H4 (cell line): ENCODE data around the gene APBA3. TPM values are rescaled to one million over a fixed set of nuclear protein-coding genes. Genes with fewer than 3 reads are reported as not detected.
A peak's percentile ranks its signal among the peaks of the same experiment; 100 is the strongest.
"Not testable (repeated sequence)": the region's sequence is repeated elsewhere in the genome, so short reads cannot be mapped to it uniquely, and the experiment has no call there.

Source experiments
- DNase-seq: peaks from one replicate; pipeline ENCODE4 v3.0.0-alpha.2; 2015; ENCODE audit warnings: low spot score
- total RNA-seq: library from RNA; depleted of rRNA; stranded (reverse); fragments of >200 nt; shearing (Covaris generic); gene quantifications from 2 replicates; pipeline ENCODE4 v1.2.3, GENCODE V29; 2014

The APBA3 gene
- total RNA-seq, 1 experiment from 2014 or later: 11.4 TPM

DNA sequence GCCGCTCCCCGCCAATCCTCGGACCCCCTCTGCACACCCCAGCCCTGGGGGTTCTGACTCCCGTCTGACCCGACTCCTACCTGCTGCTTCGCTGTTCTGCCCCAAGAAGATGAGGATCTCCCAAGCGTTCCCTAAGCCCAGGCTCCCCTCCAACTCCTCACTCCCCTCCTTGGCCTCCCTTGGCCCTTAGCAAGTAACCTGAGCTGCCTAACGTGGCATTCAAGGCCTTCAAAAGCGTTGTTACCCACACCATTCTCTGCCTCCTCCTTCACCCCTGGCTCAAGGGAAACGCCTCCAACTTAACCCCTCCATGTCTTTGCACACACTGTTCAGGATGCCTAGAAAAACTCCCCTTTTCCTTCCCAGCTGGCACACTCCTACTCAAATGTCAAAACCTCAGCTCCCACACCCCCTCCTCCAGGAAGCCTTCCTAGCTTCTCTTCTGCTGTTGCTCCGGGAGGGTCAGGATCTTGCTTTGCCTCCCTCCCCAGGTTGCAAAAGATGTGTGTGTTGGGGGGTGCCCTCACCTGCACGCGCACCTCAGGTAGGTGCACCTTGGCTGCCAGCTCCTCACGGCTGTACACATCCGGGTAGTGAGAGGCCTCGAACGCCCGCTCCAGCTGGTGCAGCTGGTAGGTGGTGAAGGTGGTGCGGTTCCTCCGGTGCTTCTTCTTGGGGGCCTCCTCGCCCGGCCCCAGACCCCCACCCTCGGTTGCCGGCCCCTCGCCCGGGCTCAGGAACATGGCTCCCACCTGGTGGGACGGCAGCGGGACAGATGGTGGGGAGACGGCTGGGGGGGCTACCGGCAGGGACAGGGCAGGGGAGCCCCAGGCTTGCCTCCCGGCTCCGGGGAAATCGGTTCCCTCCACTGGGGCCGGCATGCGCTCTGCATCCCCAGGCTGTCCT, 9.8 kb upstream of the APBA3 start:
- no peak for DNase-seq

- no peak for DNase-seq
These were observed 8.9 kb upstream of the APBA3 start for GRCh38 chr19:3770136-3770999.

- DNase-seq: no peak
These were observed 8.0 kb upstream of the APBA3 start for GRCh38 chr19:3769494-3769893.

DNA sequence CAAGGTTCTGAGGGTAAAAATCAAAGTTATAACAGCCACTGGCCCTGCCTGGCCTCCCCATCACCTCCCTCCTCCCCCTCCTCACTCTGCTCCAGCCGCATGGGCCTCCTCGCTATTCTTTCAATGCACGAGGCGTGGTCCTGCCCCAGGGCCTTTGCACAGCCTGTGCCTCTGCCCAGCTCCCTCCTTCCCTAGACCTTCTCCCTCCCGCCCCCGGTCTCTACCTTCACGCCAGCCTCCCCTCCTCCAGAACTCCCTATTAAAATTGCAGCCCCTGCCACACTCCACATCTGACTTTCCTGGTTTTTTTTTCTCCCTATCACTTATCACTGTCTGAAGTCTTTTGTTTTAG, 7.2 kb upstream of the APBA3 start:
- DNase-seq: no peak

DNA sequence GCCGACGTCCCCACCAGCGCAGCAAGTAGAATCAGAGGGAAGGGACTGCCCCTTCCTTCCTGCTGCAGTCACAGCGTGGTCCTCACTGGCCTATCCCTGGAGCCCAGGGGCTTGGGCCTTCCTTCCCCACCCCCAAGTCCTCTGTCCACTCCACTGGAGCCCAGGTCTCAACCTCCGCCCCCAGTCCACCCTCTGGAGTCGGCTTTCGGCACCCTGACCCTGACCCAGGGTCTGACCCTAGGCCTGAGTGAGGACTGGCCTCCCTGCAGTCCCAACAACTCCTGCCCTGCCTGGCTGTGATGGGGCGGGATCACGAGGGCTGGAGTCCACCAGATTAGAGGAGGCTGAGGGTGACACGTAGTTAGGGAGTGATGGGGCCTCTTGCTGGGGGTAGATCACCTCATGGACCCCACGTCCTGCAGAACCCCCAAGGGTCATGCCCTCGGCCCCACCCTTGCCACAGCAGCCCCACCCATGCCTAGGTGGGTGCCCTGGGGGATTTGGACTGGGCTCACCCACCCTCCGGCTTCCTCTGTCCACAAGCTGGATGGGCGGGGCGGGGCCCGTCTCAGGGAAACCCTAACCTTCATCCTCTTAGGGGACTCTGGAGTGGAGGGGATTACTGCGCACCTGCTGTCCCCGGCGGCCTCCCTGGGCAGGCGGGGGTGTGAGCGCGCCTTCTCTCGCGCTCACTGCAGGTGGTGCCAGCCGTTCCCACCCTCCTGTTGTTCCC, 6.7 kb upstream of the APBA3 start:
- no peak for DNase-seq

GRCh38 chr19:3767050-3767449, 5.6 kb upstream of the APBA3 start:
- no peak for DNase-seq

DNA sequence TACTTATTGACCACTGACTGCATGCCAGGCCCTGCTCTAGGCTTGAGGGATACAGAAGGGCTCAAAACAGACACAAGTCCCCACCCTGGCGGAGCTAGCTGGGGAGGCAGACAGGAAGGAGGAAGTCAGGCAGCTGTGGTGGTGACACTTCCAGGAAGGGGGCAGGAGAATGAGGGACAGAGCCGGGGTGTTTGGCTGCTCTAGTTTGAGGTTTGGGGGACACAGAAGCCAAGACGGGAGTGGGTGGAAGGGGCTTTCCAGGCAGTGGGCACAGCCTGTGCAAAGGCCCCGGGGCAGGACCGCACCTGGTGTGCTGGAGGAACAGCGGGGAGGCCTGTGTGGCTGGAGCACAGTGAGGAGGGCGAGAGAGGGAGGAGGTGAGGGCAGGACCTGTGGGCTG, 5.0 kb upstream of the APBA3 start:
- DNase-seq: no peak

DNA sequence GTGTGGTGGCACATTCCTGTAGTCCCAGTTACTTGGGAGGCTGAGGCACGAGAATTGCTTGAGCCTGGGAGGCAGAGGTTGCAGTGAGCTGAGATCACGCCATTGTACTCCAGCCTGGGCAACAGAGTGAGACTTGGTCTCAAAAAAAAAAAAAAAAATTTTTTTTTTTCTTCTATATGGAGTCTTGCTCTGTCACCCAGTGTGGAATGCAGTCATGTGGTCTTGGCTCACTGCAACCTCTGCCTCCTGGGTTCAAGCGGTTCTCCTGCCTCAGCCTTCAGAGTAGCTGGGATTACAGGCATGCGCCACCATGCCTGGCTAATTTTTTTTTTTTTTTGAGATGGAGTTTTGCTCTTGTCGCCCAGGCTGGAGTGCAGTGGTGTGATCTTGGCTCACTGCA, 4.3 kb upstream of the APBA3 start:
- DNase-seq: not testable (repeated sequence)

DNA sequence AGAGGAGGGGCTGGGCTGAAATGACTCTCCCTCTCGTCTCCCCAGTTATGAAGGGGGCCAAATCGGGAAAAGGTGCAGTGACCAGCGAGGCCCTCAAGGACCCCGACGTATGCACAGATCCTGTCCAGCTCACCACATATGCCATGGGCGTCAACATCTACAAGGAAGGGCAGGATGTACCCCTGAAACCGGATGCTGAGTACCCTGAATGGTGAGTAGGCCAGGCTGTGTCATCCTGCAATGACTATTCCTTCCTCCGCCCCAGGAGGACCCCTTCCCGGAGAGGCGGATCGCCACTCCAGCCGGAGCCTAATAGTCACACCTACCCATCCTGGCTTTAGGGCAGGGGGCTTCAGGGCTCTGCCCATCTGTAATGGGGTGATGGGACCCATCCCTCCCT, 3.6 kb upstream of the APBA3 start:
- no peak for DNase-seq

- peak; percentile 98 for DNase-seq
These were observed 1.3 kb upstream of the APBA3 start, which contains the start of gene MRPL54 for GRCh38 chr19:3762501-3763459. Gene MRPL54, plus strand, starts transcription at chr19:3762682. Its CDS starts 19 bp downstream, at chr19:3762701.

- no peak for DNase-seq
These were observed 610 bp upstream of the APBA3 start for GRCh38 chr19:3762130-3762473.

DNA sequence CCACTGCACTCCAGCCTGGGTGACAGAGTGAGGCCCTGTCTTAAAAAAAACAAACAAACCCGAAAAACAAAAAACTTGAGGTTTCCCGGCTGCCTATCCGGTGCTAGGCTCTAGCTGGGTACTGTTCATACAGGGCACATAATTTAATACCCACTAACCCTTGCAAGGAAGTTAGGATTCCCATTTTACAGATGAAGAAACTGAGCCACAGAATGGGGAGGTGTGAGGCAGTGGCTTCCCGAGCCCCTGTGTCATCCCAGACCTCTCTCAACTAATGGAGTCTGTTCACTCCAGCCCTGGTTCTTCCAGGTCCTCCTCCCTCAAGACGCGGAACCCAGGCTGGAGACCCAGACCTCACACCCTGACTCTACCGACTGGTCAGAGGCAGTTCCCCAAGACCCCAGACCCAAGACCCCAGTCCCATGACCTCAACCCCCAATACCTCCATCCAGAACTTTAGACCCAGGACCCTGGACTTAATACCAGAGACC, 576 bp downstream of the APBA3 start:
- no peak for DNase-seq

GRCh38 chr19:3759482-3760254, 1.8 kb downstream of the APBA3 start:
- no peak for DNase-seq

DNA sequence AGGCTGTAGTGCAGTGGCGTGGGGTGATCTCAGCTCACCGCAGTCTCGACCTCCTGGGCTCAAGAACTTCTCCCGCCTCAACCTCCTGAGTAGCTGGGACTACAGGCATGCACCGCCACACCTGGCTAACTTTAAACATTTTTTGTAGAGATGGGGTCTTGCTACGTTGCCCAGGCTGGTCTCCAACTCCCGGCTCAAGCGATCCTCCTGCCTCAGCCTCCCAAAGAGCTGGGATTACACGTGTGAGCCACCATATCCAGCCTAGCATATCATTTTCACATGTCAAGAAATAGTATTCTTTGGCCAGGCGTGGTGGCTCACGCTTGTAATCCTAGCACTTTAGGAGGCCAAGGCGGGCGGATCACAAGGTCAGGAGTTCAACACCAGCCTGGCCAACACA, 3.2 kb downstream of the APBA3 start:
- not testable (repeated sequence) for DNase-seq

GRCh38 chr19:3757705-3758104, 3.8 kb downstream of the APBA3 start:
- not testable (repeated sequence) for DNase-seq

- DNase-seq: no peak
These were observed 7.7 kb downstream of the APBA3 start for GRCh38 chr19:3753631-3754410.

- DNase-seq: no peak
These were observed 9.0 kb downstream of the APBA3 start for GRCh38 chr19:3752492-3752891.

GRCh38 chr19:3751236-3751635, 10.3 kb downstream of the APBA3 start:
- DNase-seq: no peak

DNA sequence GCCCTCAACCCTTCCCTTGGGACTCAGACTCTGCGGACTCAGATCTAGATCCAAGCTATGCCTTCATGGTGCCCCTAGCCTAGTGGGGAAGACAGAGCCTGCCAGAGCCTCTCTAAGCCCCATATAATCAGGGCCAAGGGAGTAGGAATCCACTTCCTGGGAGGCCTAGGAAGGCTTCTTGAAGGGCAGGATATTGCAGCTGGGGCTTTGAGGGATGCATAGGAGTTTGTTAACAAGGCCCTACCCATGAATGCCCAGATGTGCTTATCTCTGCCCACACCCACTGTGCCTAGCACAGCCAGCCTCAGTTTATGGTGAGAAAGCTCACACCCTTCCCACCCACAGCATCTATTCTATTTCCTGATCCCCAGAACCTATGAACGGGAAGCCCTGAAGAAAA, 11.3 kb downstream of the APBA3 start:
- no peak for DNase-seq
